Testis (tissue), 5 donors: ENCODE data around the gene CLEC6A. TPM values are rescaled to one million over a fixed set of nuclear protein-coding genes. Genes with fewer than 3 reads are reported as not detected.
"Not testable (repeated sequence)": the region's sequence is repeated elsewhere in the genome, so short reads cannot be mapped to it uniquely, and the experiment has no call there.

Experiments used
- DNase-seq: peaks from one replicate; pipeline ENCODE4 v3.0.0-alpha.2; 2019
- H3K27ac ChIP-seq, 2 donors: fragments of 200-600 bp; sonication (generic); one replicate each; pipeline ENCODE4 v1.5.1; 2019
- H3K27me3 ChIP-seq: fragments of 200-600 bp; sonication (generic); one replicate; pipeline ENCODE4 v1.5.1; 2019
- H3K36me3 ChIP-seq: fragments of 200-600 bp; sonication (generic); one replicate; pipeline ENCODE4 v1.5.1; 2017; ENCODE audit warnings: low read depth; ENCODE audit errors: missing control alignments
- H3K4me1 ChIP-seq: fragments of 200-600 bp; sonication (generic); one replicate; pipeline ENCODE4 v1.5.1; 2019
- H3K4me3 ChIP-seq, 2 donors: fragments of 200-600 bp; sonication (generic); one replicate each; pipeline ENCODE4 v1.5.1; 2017 to 2019
- H3K9me3 ChIP-seq: fragments of 200-600 bp; sonication (generic); one replicate; pipeline ENCODE4 v1.5.1; 2017
- CTCF ChIP-seq, 3 experiments: fragments of 450-650 bp in 2 of 3; fragments of 200-600 bp in 1 of 3; sonication (generic) in 1 of 3; IDR thresholded peaks; one replicate each; pipeline ENCODE4 v1.5.1; 2016 to 2019; ENCODE audit warnings: antibody characterized with exemption in 3 of 3, mild to moderate bottlenecking in 2 of 3, moderate library complexity in 1 of 3
- POLR2A ChIP-seq: fragments of 450-650 bp; IDR thresholded peaks from one replicate; pipeline ENCODE4 v1.6.1; 2017; ENCODE audit warnings: antibody characterized with exemption, mild to moderate bottlenecking, moderate library complexity
- WGBS, 2 donors: methylation state at CpG; one replicate each; pipeline ENCODE4 v1.1.5; 2018; 5-methylcytosine and 5-hydroxymethylcytosine counted together
- intact Hi-C: fragments of 100-400 bp; cut with DNase I; formaldehyde crosslinking; loops from one replicate; pipeline ENCODE4 v1.15.1; 2023; ENCODE audit warnings: low total_unique reads
- long read RNA-seq, 2 donors: transcript quantifications; one replicate each; lab custom pipeline, GENCODE V29; 2026
- polyA plus RNA-seq: library from polyadenylated mRNA; stranded (reverse); fragments of 350-450 nt; fragmentation: Illumina TruSeq; extraction: RNeasy Lipid Tissue Mini Kit (QIAGEN cat#74804); gene quantifications from one replicate; pipeline ENCODE4 v1.2.3, GENCODE V29; 2014; ENCODE audit warnings: low read depth, low replicate concordance; ENCODE audit not compliant: insufficient read depth
- total RNA-seq, 2 donors: library from RNA; depleted of rRNA; stranded (reverse); fragments of >200 nt; gene quantifications; one replicate each; pipeline ENCODE4 v1.2.3, GENCODE V29; 2016

Gene CLEC6A
- not detected for total RNA-seq
- polyA plus RNA-seq = not detected
- long read RNA-seq, donor 1 = 0 reads
- long read RNA-seq, donor 2 = 0 reads

GRCh38 chr12:8455727-8456360 lies at the start of gene CLEC6A:
Gene CLEC6A (plus strand): TSS chr12:8455962. CDS start chr12:8456112, 150 bp downstream.
- DNase-seq = no peak
- no peak within 1 kb of the TSS for H3K27ac ChIP-seq
- intact Hi-C loops = no loop called here
- no peak for TF ChIP-seq POLR2A
- TF ChIP-seq CTCF (IDR thresholded peaks at IDR 0.05) = no peak
- no peak within 1 kb of the TSS for H3K4me3 ChIP-seq
- no peaks in the 10 kb centered on the region for H3K4me1 ChIP-seq
- H3K27me3 ChIP-seq = no peaks in the 10 kb centered on the region
- 87 to 88% methylated on average over 2 of the region's 2 CpGs for WGBS, 2 donors
- no peaks in the 10 kb centered on the region for H3K36me3 ChIP-seq
- H3K9me3 ChIP-seq = no peaks in the 10 kb centered on the region

- H3K4me3 ChIP-seq, DNase-seq, H3K9me3 ChIP-seq, H3K4me1 ChIP-seq, H3K27me3 ChIP-seq, H3K27ac ChIP-seq, intact Hi-C loops, H3K36me3 ChIP-seq: not testable (repeated sequence)
- WGBS, 2 donors = no CpG with 5 or more reads among the region's 6 CpGs
These were observed 36.2 kb upstream of the CLEC6A start for GRCh38 chr12:8419576-8419975.

- Histone ChIP-seq H3K4me1 (no peaks in the 10 kb centered on the region), H3K27me3 (no peaks in the 10 kb centered on the region), H3K9me3 (no peaks in the 10 kb centered on the region), H3K36me3 (no peaks in the 10 kb centered on the region), H3K4me3 (no peak overlapping the region), H3K27ac (no peak overlapping the region)
- no peak for DNase-seq
- no CpG with 5 or more reads among the region's 10 CpGs for WGBS, 2 donors
- intact Hi-C loops = no loop called here
- no peak for TF ChIP-seq POLR2A
- no peak for TF ChIP-seq CTCF (IDR thresholded peaks at IDR 0.05)
These were observed 35.3 kb upstream of the CLEC6A start for GRCh38 chr12:8420506-8420905.

GRCh38 chr12:8444536-8445278 lies 11.1 kb upstream of the CLEC6A start:
- H3K27me3 ChIP-seq, H3K4me3 ChIP-seq, DNase-seq, H3K36me3 ChIP-seq, H3K9me3 ChIP-seq, H3K4me1 ChIP-seq, H3K27ac ChIP-seq, intact Hi-C loops: not testable (repeated sequence)
- 62 to 68% methylated on average over 21 to 22 of the region's 22 CpGs for WGBS, 2 donors

GRCh38 chr12:8445731-8446130 lies 10.0 kb upstream of the CLEC6A start:
- Histone ChIP-seq H3K27me3 (no peaks in the 10 kb centered on the region), H3K4me3 (no peak overlapping the region), H3K27ac (no peak overlapping the region), H3K4me1 (no peaks in the 10 kb centered on the region), H3K9me3 (no peaks in the 10 kb centered on the region), H3K36me3 (no peaks in the 10 kb centered on the region)
- 64 to 78% methylated on average over 2 of the region's 2 CpGs for WGBS, 2 donors
- TF ChIP-seq POLR2A (no peak), CTCF (IDR thresholded peaks at IDR 0.05) (no peak)
- intact Hi-C loops = no loop called here
- DNase-seq = no peak
